Measurements from ENCODE around the gene PCDHGB7. TPM values are rescaled to one million over a fixed set of nuclear protein-coding genes. Genes with fewer than 3 reads are reported as not detected.
A peak's percentile ranks its signal among the peaks of the same experiment; 100 is the strongest.
"Not testable (repeated sequence)": the region's sequence is repeated elsewhere in the genome, so short reads cannot be mapped to it uniquely, and the experiment has no call there.

Gene PCDHGB7
- total RNA-seq, 1 experiment from 2014 or later, result 10.5 TPM

DNA sequence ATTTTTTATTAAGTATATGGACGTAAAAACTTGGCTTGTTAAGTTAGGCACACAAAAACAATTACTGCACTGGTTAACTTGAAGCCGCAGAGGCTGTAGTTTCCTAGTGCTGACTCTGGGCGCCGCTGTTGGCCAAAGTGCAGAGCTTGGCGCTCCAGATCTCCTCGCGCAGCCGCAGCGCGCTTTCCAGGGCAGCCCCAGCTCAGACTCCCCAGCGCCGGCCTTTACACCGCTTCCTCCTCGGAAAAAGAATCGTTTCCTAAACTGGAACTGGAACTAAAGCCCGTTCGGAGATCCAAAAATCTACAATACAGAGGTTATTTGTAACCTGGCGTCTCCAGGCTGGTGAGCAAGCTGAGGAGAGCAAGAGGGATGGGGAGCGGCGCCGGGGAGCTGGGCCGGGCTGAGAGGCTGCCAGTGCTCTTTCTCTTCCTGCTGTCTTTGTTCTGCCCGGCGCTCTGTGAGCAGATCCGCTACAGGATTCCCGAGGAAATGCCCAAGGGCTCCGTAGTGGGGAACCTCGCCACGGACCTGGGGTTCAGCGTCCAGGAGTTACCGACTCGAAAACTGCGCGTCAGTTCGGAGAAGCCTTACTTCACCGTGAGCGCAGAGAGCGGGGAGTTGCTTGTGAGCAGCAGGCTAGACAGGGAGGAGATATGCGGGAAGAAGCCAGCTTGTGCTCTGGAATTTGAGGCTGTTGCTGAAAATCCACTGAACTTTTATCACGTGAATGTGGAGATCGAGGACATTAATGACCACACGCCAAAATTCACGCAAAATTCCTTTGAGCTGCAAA lies 19.5 kb upstream of the PCDHGB7 start, which contains the start of gene PCDHGB5:
Gene PCDHGB5, plus strand, starts transcription at position 192 of the 796 bp plus-strand sequence. Its CDS starts 181 bp downstream, at position 373.
- H3K9me3 Mint-ChIP-seq, result peaks cover 57% of the 10 kb centered on the region
- peaks cover 66% of the 10 kb centered on the region for H3K36me3 Mint-ChIP-seq
- ATAC-seq (peak; percentile 93), DNase-seq (ENCODE audit: low spot score) (peak; percentile 69)
- CTCF ChIA-PET, result interaction anchor here (0.7 to 4.3 kb wide), 27 partner anchors 8 to 263 kb away, joined by 3 to 38 read pairs (median 7); partner anchors contain the start of genes PCDHB14, PCDHB15, PCDHB5 and PCDHGA1
- POLR2A ChIA-PET, H3K27ac Mint-ChIP-seq, H3K4me1 Mint-ChIP-seq: not testable (repeated sequence)
- TF ChIP-seq, protein P1, sequence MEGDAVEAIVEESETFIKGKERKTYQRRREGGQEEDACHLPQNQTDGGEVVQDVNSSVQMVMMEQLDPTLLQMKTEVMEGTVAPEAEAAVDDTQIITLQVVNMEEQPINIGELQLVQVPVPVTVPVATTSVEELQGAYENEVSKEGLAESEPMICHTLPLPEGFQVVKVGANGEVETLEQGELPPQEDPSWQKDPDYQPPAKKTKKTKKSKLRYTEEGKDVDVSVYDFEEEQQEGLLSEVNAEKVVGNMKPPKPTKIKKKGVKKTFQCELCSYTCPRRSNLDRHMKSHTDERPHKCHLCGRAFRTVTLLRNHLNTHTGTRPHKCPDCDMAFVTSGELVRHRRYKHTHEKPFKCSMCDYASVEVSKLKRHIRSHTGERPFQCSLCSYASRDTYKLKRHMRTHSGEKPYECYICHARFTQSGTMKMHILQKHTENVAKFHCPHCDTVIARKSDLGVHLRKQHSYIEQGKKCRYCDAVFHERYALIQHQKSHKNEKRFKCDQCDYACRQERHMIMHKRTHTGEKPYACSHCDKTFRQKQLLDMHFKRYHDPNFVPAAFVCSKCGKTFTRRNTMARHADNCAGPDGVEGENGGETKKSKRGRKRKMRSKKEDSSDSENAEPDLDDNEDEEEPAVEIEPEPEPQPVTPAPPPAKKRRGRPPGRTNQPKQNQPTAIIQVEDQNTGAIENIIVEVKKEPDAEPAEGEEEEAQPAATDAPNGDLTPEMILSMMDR (IDR thresholded peaks at IDR 0.05), result peak; percentile 42; the same call in 1 of the 2 replicates
- H3K4me3 Mint-ChIP-seq, result peak within 1 kb of the TSS; percentile 63
- peaks cover 14% of the 10 kb centered on the region for H3K27me3 Mint-ChIP-seq (ENCODE audit: low read depth)

DNA sequence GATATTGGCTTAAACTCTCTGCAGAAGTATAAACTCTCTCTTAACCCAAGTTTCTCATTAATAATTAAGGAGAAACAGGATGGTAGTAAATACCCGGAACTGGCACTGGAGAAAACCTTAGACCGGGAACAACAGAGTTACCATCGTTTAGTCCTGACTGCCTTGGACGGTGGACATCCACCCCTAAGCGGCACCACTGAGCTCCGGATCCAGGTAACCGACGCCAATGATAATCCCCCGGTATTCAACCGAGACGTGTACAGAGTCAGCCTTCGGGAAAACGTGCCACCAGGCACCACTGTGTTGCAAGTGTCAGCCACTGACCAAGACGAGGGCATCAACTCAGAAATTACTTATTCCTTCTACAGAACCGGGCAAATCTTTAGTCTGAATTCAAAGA lies 18.9 kb upstream of the PCDHGB7 start:
- ChIA-PET CTCF (interaction anchor here (0.6 to 4.3 kb wide), 20 partner anchors 7 to 175 kb away, joined by 3 to 38 read pairs (median 8); partner anchors contain the start of genes PCDHB14, PCDHB15, PCDHGA1 and PCDHGA10), POLR2A (no interaction called here)
- no peak for ATAC-seq
- Mint-ChIP-seq H3K4me3 (no peak overlapping the region), H3K36me3 (peaks cover 66% of the 10 kb centered on the region), H3K27ac (no peak overlapping the region), H3K27me3 (ENCODE audit: low read depth) (peaks cover 14% of the 10 kb centered on the region), H3K9me3 (peaks cover 59% of the 10 kb centered on the region), H3K4me1 (no peaks in the 10 kb centered on the region)
- DNase-seq (ENCODE audit: low spot score), result no peak
- TF ChIP-seq JUN (CRISPR knock-in tag; IDR thresholded peaks at IDR 0.05), result no peak
- TF ChIP-seq, protein P2, sequence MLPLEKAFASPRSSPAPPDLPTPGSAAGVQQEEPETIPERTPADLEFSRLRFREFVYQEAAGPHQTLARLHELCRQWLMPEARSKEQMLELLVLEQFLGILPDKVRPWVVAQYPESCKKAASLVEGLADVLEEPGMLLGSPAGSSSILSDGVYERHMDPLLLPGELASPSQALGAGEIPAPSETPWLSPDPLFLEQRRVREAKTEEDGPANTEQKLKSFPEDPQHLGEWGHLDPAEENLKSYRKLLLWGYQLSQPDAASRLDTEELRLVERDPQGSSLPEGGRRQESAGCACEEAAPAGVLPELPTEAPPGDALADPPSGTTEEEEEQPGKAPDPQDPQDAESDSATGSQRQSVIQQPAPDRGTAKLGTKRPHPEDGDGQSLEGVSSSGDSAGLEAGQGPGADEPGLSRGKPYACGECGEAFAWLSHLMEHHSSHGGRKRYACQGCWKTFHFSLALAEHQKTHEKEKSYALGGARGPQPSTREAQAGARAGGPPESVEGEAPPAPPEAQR (CRISPR knock-in tag; IDR thresholded peaks at IDR 0.05), result no peak
- no peak for TF ChIP-seq NR1H2 (CRISPR knock-in tag; IDR thresholded peaks at IDR 0.05)
- TF ChIP-seq SMAD4 (CRISPR knock-in tag; IDR thresholded peaks at IDR 0.05), result no peak
- no peak for TF ChIP-seq RORB (CRISPR knock-in tag; IDR thresholded peaks at IDR 0.05)
- no peak for TF ChIP-seq KAT7 (CRISPR knock-in tag; IDR thresholded peaks at IDR 0.05; ENCODE audit: borderline replicate concordance)
- no peak for TF ChIP-seq ZBTB21 (CRISPR knock-in tag; IDR thresholded peaks at IDR 0.05; ENCODE audit: borderline replicate concordance)
- TF ChIP-seq NFE2L1 (CRISPR knock-in tag; IDR thresholded peaks at IDR 0.05), result no peak
- TF ChIP-seq, protein P1 (IDR thresholded peaks at IDR 0.05), result no peak
- TF ChIP-seq, protein P3, sequence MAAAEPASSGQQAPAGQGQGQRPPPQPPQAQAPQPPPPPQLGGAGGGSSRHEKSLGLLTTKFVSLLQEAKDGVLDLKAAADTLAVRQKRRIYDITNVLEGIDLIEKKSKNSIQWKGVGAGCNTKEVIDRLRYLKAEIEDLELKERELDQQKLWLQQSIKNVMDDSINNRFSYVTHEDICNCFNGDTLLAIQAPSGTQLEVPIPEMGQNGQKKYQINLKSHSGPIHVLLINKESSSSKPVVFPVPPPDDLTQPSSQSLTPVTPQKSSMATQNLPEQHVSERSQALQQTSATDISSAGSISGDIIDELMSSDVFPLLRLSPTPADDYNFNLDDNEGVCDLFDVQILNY (CRISPR knock-in tag; IDR thresholded peaks at IDR 0.05), result no peak
- no peak for TF ChIP-seq MXD4 (CRISPR knock-in tag; IDR thresholded peaks at IDR 0.05; ENCODE audit: borderline replicate concordance)
- TF ChIP-seq, protein P4, sequence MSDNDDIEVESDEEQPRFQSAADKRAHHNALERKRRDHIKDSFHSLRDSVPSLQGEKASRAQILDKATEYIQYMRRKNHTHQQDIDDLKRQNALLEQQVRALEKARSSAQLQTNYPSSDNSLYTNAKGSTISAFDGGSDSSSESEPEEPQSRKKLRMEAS (CRISPR knock-in tag; IDR thresholded peaks at IDR 0.05), result no peak
- TF ChIP-seq, protein P5, sequence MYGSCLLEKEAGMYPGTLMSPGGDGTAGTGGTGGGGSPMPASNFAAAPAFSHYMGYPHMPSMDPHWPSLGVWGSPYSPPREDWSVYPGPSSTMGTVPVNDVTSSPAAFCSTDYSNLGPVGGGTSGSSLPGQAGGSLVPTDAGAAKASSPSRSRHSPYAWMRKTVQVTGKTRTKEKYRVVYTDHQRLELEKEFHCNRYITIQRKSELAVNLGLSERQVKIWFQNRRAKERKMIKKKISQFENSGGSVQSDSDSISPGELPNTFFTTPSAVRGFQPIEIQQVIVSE (CRISPR knock-in tag; IDR thresholded peaks at IDR 0.05; ENCODE audit: borderline replicate concordance), result no peak
- no peak for TF ChIP-seq SMAD3 (CRISPR knock-in tag; IDR thresholded peaks at IDR 0.05; ENCODE audit: borderline replicate concordance)
- TF ChIP-seq, protein P6, sequence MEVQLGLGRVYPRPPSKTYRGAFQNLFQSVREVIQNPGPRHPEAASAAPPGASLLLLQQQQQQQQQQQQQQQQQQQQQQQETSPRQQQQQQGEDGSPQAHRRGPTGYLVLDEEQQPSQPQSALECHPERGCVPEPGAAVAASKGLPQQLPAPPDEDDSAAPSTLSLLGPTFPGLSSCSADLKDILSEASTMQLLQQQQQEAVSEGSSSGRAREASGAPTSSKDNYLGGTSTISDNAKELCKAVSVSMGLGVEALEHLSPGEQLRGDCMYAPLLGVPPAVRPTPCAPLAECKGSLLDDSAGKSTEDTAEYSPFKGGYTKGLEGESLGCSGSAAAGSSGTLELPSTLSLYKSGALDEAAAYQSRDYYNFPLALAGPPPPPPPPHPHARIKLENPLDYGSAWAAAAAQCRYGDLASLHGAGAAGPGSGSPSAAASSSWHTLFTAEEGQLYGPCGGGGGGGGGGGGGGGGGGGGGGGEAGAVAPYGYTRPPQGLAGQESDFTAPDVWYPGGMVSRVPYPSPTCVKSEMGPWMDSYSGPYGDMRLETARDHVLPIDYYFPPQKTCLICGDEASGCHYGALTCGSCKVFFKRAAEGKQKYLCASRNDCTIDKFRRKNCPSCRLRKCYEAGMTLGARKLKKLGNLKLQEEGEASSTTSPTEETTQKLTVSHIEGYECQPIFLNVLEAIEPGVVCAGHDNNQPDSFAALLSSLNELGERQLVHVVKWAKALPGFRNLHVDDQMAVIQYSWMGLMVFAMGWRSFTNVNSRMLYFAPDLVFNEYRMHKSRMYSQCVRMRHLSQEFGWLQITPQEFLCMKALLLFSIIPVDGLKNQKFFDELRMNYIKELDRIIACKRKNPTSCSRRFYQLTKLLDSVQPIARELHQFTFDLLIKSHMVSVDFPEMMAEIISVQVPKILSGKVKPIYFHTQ (CRISPR knock-in tag; IDR thresholded peaks at IDR 0.05), result no peak
- TF ChIP-seq TEAD4 (CRISPR knock-in tag; IDR thresholded peaks at IDR 0.05), result no peak
- TF ChIP-seq, protein P7, sequence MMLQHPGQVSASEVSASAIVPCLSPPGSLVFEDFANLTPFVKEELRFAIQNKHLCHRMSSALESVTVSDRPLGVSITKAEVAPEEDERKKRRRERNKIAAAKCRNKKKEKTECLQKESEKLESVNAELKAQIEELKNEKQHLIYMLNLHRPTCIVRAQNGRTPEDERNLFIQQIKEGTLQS (CRISPR knock-in tag; conservative IDR thresholded peaks at IDR 0.05), result no peak
- TF ChIP-seq FOXP1 (CRISPR knock-in tag; IDR thresholded peaks at IDR 0.05; ENCODE audit: borderline replicate concordance), result no peak

Data from WTC11 (cell line).